H9 (cell line): ENCODE results near the gene PPARD. TPM values are rescaled to one million over a fixed set of nuclear protein-coding genes. Genes with fewer than 3 reads are reported as not detected.

Experiments used
- DNase-seq: peaks from one replicate; pipeline ENCODE4 v3.0.0-alpha.2; 2017
- H2AFZ ChIP-seq: one replicate; pipeline ENCODE4 v1.6.1; 2013; ENCODE audit warnings: mild to moderate bottlenecking, low read length, control low read depth, moderate library complexity
- H2AK5ac ChIP-seq: 2 replicates; pipeline ENCODE4 v1.6.1; 2013; ENCODE audit warnings: low read length, control low read depth, mixed read lengths; ENCODE audit not compliant: insufficient read length
- H2BK120ac ChIP-seq: one replicate; pipeline ENCODE4 v1.6.1; 2013; ENCODE audit warnings: low read depth, mild to moderate bottlenecking, low read length, control low read depth, inconsistent platforms; ENCODE audit not compliant: poor library complexity, severe bottlenecking
- H2BK12ac ChIP-seq: 2 replicates; pipeline ENCODE4 v1.6.1; 2013; ENCODE audit warnings: low read length, control low read depth, mixed read lengths, low read depth; ENCODE audit not compliant: insufficient read length
- H2BK15ac ChIP-seq: 2 replicates; pipeline ENCODE4 v1.6.1; 2013; ENCODE audit warnings: low read depth, low read length, control low read depth
- H2BK20ac ChIP-seq: one replicate; pipeline ENCODE4 v1.6.1; 2013; ENCODE audit warnings: low read depth, mild to moderate bottlenecking, low read length, control low read depth, inconsistent platforms; ENCODE audit not compliant: poor library complexity, severe bottlenecking
- H2BK5ac ChIP-seq: 2 replicates; pipeline ENCODE4 v1.6.1; 2013; ENCODE audit warnings: low read length, control low read depth, mixed read lengths; ENCODE audit not compliant: insufficient read length
- H3K14ac ChIP-seq: 2 replicates; pipeline ENCODE4 v1.6.1; 2013; ENCODE audit warnings: low read length, control low read depth; ENCODE audit not compliant: insufficient read depth
- H3K18ac ChIP-seq: 2 replicates; pipeline ENCODE4 v1.6.1; 2013; ENCODE audit warnings: low read depth, mild to moderate bottlenecking, mixed read lengths, low read length, control low read depth; ENCODE audit not compliant: insufficient read length
- H3K23ac ChIP-seq: 2 replicates; pipeline ENCODE4 v1.6.1; 2013; ENCODE audit warnings: low read length, control low read depth, mixed read lengths, low read depth; ENCODE audit not compliant: insufficient read length
- H3K23me2 ChIP-seq: 2 replicates; pipeline ENCODE4 v1.6.1; 2013; ENCODE audit warnings: low read depth, mild to moderate bottlenecking, mixed read lengths, low read length, control low read depth; ENCODE audit not compliant: insufficient read length, poor library complexity, severe bottlenecking
- H3K27ac ChIP-seq: 2 replicates; pipeline ENCODE4 v1.5.1; 2013; ENCODE audit warnings: low read length, control low read depth, mixed read lengths, low read depth; ENCODE audit not compliant: insufficient read length
- H3K27me3 ChIP-seq: 2 replicates; pipeline ENCODE4 v1.6.1; 2013; ENCODE audit warnings: low read length, control low read depth, inconsistent platforms; ENCODE audit not compliant: insufficient read depth
- H3K4ac ChIP-seq: 2 replicates; pipeline ENCODE4 v1.6.1; 2013; ENCODE audit warnings: low read depth, mild to moderate bottlenecking, control low read depth, inconsistent platforms, low read length, moderate library complexity
- H3K4me1 ChIP-seq: 2 replicates; pipeline ENCODE4 v1.6.1; 2013; ENCODE audit warnings: low read length, control low read depth, inconsistent platforms; ENCODE audit not compliant: insufficient read depth
- H3K4me2 ChIP-seq: 2 replicates; pipeline ENCODE4 v1.6.1; 2013; ENCODE audit warnings: low read length, control low read depth, mixed read lengths; ENCODE audit not compliant: insufficient read length, insufficient read depth
- H3K56ac ChIP-seq: 2 replicates; pipeline ENCODE4 v1.6.1; 2013; ENCODE audit warnings: low read depth, mild to moderate bottlenecking, mixed read lengths, low read length, control low read depth; ENCODE audit not compliant: insufficient read length
- H3K79me1 ChIP-seq: 2 replicates; pipeline ENCODE4 v1.6.1; 2013; ENCODE audit warnings: low read depth, mild to moderate bottlenecking, moderate library complexity, low read length, control low read depth, inconsistent platforms; ENCODE audit not compliant: insufficient read depth, poor library complexity, severe bottlenecking
- H3K79me2 ChIP-seq: 2 replicates; pipeline ENCODE4 v1.6.1; 2013; ENCODE audit warnings: low read length, control low read depth, inconsistent platforms; ENCODE audit not compliant: insufficient read depth
- H3K9ac ChIP-seq: 2 replicates; pipeline ENCODE4 v1.6.1; 2013; ENCODE audit warnings: low read length, control low read depth, mixed read lengths; ENCODE audit not compliant: insufficient read length; ENCODE audit errors: extremely low read depth
- H3K9me3 ChIP-seq: one replicate; pipeline ENCODE4 v1.6.1; 2013; ENCODE audit warnings: low read depth, low read length, inconsistent platforms; ENCODE audit not compliant: control insufficient read depth
- H3T11ph ChIP-seq: one replicate; pipeline ENCODE4 v1.6.1; 2013; ENCODE audit warnings: mild to moderate bottlenecking, low read length, control low read depth, inconsistent platforms
- H4K20me1 ChIP-seq: one replicate; pipeline ENCODE4 v1.6.1; 2013; ENCODE audit not compliant: control insufficient read depth, insufficient read length, insufficient read depth
- H4K5ac ChIP-seq: 2 replicates; pipeline ENCODE4 v1.6.1; 2013; ENCODE audit warnings: low read depth, mild to moderate bottlenecking, mixed read lengths, low read length, control low read depth; ENCODE audit not compliant: insufficient read length
- H4K8ac ChIP-seq: replicated peaks from 2 replicates; pipeline ENCODE4 v1.6.1; 2013; ENCODE audit warnings: low read length, control low read depth, mixed read lengths, low read depth; ENCODE audit not compliant: insufficient read length
- H4K91ac ChIP-seq: 2 replicates; pipeline ENCODE4 v1.6.1; 2013; ENCODE audit warnings: low read depth, mild to moderate bottlenecking, moderate library complexity, mixed read lengths, low read length, control low read depth; ENCODE audit not compliant: insufficient read length
- H3K27ac Mint-ChIP-seq, 3 experiments: 2 replicates in 2 of 3; 3 replicates in 1 of 3; pipeline ENCODE4 v1.8.0; 2020 to 2021; ENCODE audit warnings: mixed read lengths in 3 of 3, mild to moderate bottlenecking in 1 of 3, moderate library complexity in 1 of 3
- H3K27me3 Mint-ChIP-seq: 2 replicates; pipeline ENCODE4 v1.8.0; 2021; ENCODE audit warnings: low read depth, mild to moderate bottlenecking, moderate library complexity, mixed read lengths
- H3K36me3 Mint-ChIP-seq, 3 experiments: 2 replicates in 2 of 3; 3 replicates in 1 of 3; pipeline ENCODE4 v1.8.0; 2020 to 2021; ENCODE audit warnings: low read depth in 3 of 3, mixed read lengths in 3 of 3; ENCODE audit not compliant: insufficient read depth in 1 of 3
- H3K4me1 Mint-ChIP-seq, 2 experiments: 2 replicates each; pipeline ENCODE4 v1.8.0; 2020; ENCODE audit warnings: mixed read lengths in 2 of 2
- H3K4me3 Mint-ChIP-seq, 2 experiments: 2 replicates in 1 of 2; 3 replicates in 1 of 2; pipeline ENCODE4 v1.8.0; 2020 to 2021; ENCODE audit warnings: mild to moderate bottlenecking in 2 of 2, mixed read lengths in 2 of 2, moderate library complexity in 1 of 2
- H3K9me3 Mint-ChIP-seq, 2 experiments: 2 replicates in 1 of 2; 3 replicates in 1 of 2; pipeline ENCODE4 v1.8.0; 2020; ENCODE audit warnings: mild to moderate bottlenecking in 2 of 2, mixed read lengths in 2 of 2, moderate library complexity in 1 of 2
- WGBS: extraction: QIAGEN DNeasy Blood & Tissue Kit; methylation state at CpG from one replicate; pipeline ENCODE4 v1.1.7; 2013; ENCODE audit warnings: missing lambda C conversion rate, low lambda C conversion rate, mixed read lengths; ENCODE audit not compliant: insufficient read length; ENCODE audit errors: extremely low coverage; 5-methylcytosine and 5-hydroxymethylcytosine counted together
- total RNA-seq: library from RNA; stranded (reverse); gene quantifications from 2 replicates; pipeline ENCODE4 v1.2.1, GENCODE V29; 2021
- TF ChIP-seq, protein P1 (sequence below): fragments of 200-600 bp; sonication (generic); conservative IDR thresholded peaks from 3 replicates; pipeline ENCODE4 v1.8.0; 2021; ENCODE audit warnings: antibody characterized with exemption, mild to moderate bottlenecking

PPARD gene
- total RNA-seq, 1 experiment from 2014 or later, result 11.7 TPM

GRCh38 chr6:35360349-35361138 is 18.2 kb downstream of the PPARD start:
- peaks cover 7 to 10% (median 9%) of the 10 kb centered on the region in 3 experiments; a peak in 5 of 7 replicates for H3K36me3 Mint-ChIP-seq
- no peak overlapping the region for H3K4ac ChIP-seq
- H3K9me3 ChIP-seq, result no peaks in the 10 kb centered on the region
- no peak overlapping the region for H3K18ac ChIP-seq
- H3K79me1 ChIP-seq, result no peaks in the 10 kb centered on the region
- peaks cover 9% of the 10 kb centered on the region; the same call in 1 of the 2 replicates for H3K4me1 ChIP-seq
- H2BK12ac ChIP-seq, result no peak overlapping the region
- H3K23ac ChIP-seq, result no peak overlapping the region
- no peak overlapping the region for H2BK5ac ChIP-seq
- H3K23me2 ChIP-seq, result no peaks in the 10 kb centered on the region
- no peak overlapping the region for H2BK15ac ChIP-seq
- no peaks in the 10 kb centered on the region for H3K27me3 ChIP-seq
- no peak overlapping the region for H3K9ac ChIP-seq
- WGBS, result no CpG with 5 or more reads among the region's 8 CpGs
- no peaks in the 10 kb centered on the region for H3K9me3 Mint-ChIP-seq
- H4K8ac ChIP-seq, result no peak overlapping the region
- H3K56ac ChIP-seq, result no peak overlapping the region
- peaks cover 36 to 38% of the 10 kb centered on the region in 2 experiments for H3K4me1 Mint-ChIP-seq
- no peak overlapping the region for H2AFZ ChIP-seq
- H4K91ac ChIP-seq, result no peak overlapping the region
- no peak overlapping the region for H3K4me2 ChIP-seq
- no peak overlapping the region for H2AK5ac ChIP-seq
- TF ChIP-seq, protein P1, sequence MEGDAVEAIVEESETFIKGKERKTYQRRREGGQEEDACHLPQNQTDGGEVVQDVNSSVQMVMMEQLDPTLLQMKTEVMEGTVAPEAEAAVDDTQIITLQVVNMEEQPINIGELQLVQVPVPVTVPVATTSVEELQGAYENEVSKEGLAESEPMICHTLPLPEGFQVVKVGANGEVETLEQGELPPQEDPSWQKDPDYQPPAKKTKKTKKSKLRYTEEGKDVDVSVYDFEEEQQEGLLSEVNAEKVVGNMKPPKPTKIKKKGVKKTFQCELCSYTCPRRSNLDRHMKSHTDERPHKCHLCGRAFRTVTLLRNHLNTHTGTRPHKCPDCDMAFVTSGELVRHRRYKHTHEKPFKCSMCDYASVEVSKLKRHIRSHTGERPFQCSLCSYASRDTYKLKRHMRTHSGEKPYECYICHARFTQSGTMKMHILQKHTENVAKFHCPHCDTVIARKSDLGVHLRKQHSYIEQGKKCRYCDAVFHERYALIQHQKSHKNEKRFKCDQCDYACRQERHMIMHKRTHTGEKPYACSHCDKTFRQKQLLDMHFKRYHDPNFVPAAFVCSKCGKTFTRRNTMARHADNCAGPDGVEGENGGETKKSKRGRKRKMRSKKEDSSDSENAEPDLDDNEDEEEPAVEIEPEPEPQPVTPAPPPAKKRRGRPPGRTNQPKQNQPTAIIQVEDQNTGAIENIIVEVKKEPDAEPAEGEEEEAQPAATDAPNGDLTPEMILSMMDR, result no peak
- H4K5ac ChIP-seq, result no peak overlapping the region
- no peaks in the 10 kb centered on the region for H3K79me2 ChIP-seq
- H3K4me3 Mint-ChIP-seq, result peak overlapping the region in 1 of 2 experiments; percentile 38; a peak in 2 of 5 replicates
- no peak overlapping the region for H2BK120ac ChIP-seq
- H2BK20ac ChIP-seq, result no peak overlapping the region
- peak overlapping the region; percentile 87 to 95 (median 93); a peak in 6 of 7 replicates for H3K27ac Mint-ChIP-seq
- no peak overlapping the region for H3K14ac ChIP-seq
- DNase-seq, result peak; percentile 74
- H3K27ac ChIP-seq, result no peak overlapping the region
- H4K20me1 ChIP-seq, result no peaks in the 10 kb centered on the region
- no peaks in the 10 kb centered on the region for H3K27me3 Mint-ChIP-seq
- H3T11ph ChIP-seq, result no peak overlapping the region
